Panc1 (cell line): ENCODE results near the gene ZFHX2.
A peak's percentile ranks its signal among the peaks of the same experiment; 100 is the strongest.

ENCODE experiments used
- CTCF ChIP-seq: fragments of 450-650 bp; IDR thresholded peaks from 2 replicates; pipeline ENCODE4 v1.5.1; 2017; ENCODE audit warnings: mild to moderate bottlenecking
- REST ChIP-seq, 2 experiments: IDR thresholded peaks; 2 replicates each; pipeline ENCODE4 v1.6.1; 2011 to 2012; ENCODE audit warnings: low read depth in 2 of 2, control low read depth in 1 of 2, low read length in 1 of 2, mild to moderate bottlenecking in 1 of 2, moderate library complexity in 1 of 2; ENCODE audit not compliant: insufficient read depth in 1 of 2
- TCF7L2 ChIP-seq: IDR thresholded peaks from 2 replicates; pipeline ENCODE4 v1.6.1; 2011; ENCODE audit warnings: mild to moderate bottlenecking, low read depth, low read length, inconsistent platforms

- TF ChIP-seq CTCF (peak; percentile 93), TCF7L2 (no peak), REST (IDR thresholded peaks at IDR 0.05; ENCODE audit: insufficient read depth in 1 of 2, low read depth in 2 of 2, low read length in 1 of 2) (no peak)
These were observed 7.7 kb upstream of the ZFHX2 start for GRCh38 chr14:23559010-23559925.
